Measurements from ENCODE around the gene ARID3C.

The ARID3C gene

GRCh38 chr9:34580358-34580757, 48.5 kb downstream of the ARID3C start:
- in situ Hi-C loops (cut with MboI; ENCODE audit: low sequenced_read_pairs) = no loop called here

DNA sequence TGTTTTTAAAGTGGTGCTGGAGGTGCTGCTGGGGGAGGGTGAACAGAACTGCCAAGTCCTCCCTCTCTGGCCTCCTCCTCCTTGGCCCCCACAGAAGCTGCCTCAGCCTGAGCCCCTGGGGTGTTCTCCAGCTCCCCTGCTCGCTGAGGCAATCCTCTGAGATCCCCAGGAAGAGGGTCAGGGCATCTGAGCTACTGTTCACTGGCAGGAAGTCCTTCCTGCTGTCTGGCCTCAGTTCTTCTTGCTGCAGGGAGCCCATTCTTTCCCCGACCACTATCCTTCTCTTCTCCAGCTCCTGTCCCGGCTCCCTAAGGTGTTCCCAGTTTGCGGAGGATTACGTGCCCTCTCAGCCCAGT, 49.1 kb downstream of the ARID3C start:
- in situ Hi-C loops (cut with MboI; ENCODE audit: low sequenced_read_pairs) = no loop called here

DNA sequence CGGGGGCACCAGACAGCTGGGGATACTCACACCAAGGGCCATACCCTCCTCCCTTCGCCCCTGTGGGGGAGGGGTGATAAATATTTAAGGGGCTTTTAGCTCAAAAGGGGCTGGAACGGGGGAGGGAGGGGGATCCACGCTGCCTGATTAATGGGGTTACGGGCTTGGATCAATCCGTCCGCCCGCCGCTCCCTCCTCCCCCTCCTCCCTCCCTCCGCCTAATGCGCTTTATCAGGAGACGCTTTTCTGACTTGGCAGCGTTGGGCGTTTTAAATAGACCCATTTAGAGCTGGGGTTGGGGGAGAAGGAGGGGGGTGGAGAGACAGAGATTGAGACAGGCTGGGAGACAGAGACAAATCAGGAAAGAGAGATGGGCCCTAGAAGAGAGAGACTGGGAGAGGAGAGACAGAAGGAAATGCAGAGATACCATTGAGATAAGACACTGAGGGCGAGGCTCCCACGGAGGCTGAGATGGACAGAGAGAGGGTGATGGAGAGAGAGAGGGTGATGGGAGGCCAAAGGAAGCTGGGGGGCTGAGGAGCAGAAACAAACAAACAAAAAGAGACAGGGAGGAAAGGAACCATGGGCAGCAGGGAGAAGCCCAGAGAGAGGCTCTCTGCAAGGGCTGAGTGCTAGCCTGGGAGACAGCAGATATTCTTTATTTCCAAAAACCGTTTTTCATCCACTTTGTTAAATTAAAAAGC, 49.6 kb downstream of the ARID3C start:
- in situ Hi-C loops (cut with MboI; ENCODE audit: low sequenced_read_pairs) = no loop called here

DNA sequence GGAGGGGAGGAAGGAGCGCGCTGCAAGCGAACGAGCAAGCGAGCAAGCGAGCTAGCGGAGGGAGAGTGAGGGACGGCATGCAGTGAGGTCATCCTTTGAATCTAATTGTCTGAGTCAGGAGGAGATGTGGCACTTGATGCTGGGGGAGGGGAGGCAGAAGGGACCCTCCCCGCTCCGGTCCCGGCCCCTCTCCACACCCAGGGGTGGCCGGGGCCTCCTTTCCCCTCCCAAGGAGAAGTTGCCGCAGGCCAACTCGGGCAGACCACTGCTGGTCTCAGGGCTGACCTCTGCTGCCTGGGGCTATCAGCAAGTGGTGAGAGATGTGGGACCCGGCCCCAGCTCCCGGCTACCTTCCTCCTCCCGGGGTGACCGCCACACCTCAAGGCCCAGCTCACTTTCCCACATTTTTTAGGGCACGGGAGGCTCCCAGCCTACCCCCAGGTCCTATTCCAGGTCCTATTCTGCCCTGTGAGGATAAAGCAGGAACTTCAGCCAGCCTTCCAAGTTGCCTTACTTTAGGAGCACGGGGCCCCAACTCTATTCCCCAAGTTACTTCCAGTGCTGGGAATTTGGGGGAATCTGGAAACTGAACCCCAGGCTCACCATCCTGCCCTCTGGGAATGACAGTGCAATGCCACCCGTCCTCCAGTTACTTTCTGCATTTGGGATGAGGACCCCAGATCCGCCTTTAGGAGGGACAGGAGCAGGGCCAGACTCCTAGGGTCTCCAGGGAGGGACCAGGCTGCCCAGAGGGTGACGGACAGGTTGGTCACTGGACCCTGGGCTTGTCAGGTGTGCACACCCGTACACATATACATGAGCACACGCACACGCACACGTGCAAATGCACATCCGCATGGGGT, 50.4 kb downstream of the ARID3C start:
- in situ Hi-C loops (cut with MboI; ENCODE audit: low sequenced_read_pairs) = no loop called here

DNA sequence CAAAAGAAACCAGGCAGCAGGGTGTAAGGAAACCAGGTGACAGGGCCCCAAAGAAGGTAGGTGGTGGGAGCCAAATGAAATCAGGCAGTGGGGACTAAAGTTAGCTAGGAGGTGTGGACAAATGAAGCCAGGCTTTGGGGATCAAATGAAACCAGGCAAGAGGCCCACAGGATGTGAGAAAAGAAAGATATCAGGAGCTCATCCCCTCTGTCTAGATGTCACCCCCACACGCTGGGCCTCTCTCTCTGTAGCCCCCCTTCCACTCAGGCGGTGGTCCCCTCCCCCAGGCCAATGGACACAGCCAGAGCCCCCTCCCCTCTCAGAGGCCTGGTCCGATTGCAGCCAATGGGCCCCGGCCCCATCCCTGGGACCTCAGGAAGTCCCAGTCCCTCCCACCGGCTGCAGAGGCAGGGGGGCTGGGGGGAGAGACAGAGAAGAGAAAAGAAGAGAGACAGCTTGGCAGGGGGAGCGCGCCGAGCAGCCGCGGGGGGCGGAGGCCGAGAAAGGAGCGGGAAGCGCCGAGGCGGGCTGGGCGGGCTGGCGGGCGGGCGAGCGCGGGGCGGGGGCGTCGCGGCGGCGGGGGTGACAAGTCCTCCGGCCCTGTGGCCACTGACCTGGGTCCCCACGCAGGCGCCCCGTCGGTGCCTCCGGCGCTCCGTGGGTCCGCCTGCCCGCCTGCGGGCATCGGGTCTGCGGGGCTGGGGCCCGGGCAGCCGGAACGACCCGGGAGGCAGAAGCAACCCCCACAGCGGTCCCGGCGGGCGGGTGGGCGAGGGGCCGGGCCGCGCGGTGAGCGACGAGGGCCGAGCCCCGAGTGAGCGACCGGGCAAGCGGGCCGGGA, 51.2 kb downstream of the ARID3C start:
- in situ Hi-C loops (cut with MboI; ENCODE audit: low sequenced_read_pairs) = no loop called here

DNA sequence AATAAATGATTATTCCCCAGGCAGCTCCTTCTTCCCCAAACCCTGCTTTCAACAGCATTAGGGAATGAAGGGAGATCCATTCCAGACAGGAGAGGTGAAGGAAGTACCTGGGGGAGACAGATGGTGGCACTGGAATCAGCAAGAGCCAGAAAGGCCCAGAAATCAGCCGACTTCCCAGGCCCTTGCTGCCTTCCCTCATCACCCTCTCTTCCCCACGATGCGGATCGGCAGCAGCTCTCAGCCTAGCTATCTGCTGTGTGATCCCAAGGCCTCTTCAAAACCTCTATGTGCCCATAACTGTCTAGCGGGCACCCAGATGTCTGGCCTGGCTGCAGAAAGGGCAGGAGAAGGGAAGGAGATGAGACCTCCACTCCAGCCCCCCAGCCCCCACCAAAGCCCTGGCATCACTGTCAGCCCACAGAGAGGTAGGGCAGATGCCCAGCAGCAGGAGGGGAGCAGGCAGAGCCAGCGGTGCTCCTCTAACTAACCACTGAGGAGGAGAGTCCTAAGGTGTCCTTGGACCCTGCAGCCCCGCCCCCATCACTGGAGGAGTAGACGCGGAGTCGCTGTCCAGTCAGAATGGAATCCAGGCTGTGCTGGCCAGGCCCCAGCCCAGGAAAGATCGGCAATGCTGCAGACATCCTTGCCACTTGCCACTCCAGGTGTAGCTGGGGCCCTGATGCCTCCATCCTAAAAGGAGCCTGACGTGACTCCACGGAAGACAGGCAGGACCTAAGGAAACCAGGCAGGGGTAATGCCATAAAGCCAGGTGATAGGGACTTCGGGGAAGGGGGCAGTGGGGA, 52.1 kb downstream of the ARID3C start:
- in situ Hi-C loops (cut with MboI; ENCODE audit: low sequenced_read_pairs) = no loop called here

- in situ Hi-C loops (cut with MboI; ENCODE audit: low sequenced_read_pairs) = no loop called here
These were observed 52.8 kb downstream of the ARID3C start for GRCh38 chr9:34575862-34576596.

GRCh38 chr9:34575241-34575640, 53.6 kb downstream of the ARID3C start:
- in situ Hi-C loops (cut with MboI; ENCODE audit: low sequenced_read_pairs) = no loop called here

GRCh38 chr9:34574571-34574970, 54.3 kb downstream of the ARID3C start:
- in situ Hi-C loops (cut with MboI; ENCODE audit: low sequenced_read_pairs) = no loop called here

DNA sequence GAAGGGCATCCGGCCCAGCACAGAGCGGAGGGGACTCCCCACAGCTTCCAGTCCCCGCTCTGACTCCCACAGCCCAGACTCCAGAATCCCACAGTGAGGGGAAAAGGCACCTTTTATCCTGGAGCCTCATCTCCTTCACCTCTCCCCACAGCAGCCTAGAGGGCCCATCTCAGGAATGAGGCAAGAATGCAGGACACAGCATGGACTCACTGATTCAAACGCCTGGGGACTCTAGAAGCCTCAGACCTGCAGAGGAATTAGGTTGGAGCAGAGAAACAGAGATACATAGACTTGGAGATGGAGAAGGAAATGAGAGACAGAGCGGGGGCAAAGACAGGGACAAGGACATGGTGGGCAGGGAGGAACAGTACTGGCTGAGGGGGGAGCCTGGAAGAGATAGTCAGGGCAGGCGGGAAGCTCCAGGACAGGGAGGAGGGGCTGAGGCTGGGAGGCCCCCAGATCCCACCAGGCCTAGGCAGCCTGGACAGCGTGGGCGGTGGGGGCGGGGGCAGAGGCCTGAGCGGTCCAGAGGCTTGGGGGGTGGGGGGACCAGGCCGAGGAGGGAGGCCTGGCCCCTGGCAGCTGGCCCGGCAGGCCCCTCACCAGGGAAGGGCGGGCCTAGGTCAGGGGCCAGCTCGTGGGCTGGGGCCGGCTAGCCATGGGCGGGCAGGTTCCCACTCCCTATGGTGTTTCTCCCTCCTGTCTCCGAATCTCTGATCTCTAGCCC, 55.1 kb downstream of the ARID3C start:
- in situ Hi-C loops (cut with MboI; ENCODE audit: low sequenced_read_pairs) = no loop called here

- in situ Hi-C loops (cut with MboI; ENCODE audit: low sequenced_read_pairs) = no loop called here
These were observed 56.2 kb downstream of the ARID3C start for GRCh38 chr9:34572628-34573027.

DNA sequence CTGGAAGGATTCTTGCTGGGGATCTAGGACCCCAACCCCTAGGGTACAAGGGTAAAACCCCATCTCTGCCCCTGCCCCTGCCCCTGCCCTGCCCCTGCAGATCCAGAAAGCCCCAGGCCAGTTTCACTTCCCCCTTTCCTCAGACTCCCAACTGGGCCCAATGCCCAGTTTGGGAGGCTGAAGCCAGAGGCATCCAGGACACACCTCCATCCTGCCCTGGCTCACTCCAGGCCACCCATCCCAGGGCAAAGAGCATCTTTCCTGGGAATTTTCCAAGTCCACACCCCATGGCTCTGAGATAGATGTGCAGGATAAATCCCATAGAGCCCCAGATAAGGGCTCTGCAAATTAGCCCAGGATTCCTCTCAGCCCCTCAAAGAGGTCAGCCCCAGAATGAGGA, 56.8 kb downstream of the ARID3C start:
- in situ Hi-C loops (cut with MboI; ENCODE audit: low sequenced_read_pairs) = no loop called here

GRCh38 chr9:34571481-34571810, 57.4 kb downstream of the ARID3C start:
- in situ Hi-C loops (cut with MboI; ENCODE audit: low sequenced_read_pairs) = no loop called here

Data from HL-60/S4 treated with phorbol 12-myristate 13-acetate at 8.2 ng/mL for 4 days and 3 days (cell line).